ENCODE data around the gene PRPF6.

- TF ChIP-seq ZNF70 (CRISPR knock-in tag; IDR thresholded peaks at IDR 0.05) (no peak), RARB (CRISPR knock-in tag; IDR thresholded peaks at IDR 0.05) (no peak), GLIS3 (CRISPR knock-in tag; IDR thresholded peaks at IDR 0.05) (no peak), PATZ1 (CRISPR knock-in tag; IDR thresholded peaks at IDR 0.05; ENCODE audit: borderline replicate concordance) (no peak)
- TF ChIP-seq, protein P1, sequence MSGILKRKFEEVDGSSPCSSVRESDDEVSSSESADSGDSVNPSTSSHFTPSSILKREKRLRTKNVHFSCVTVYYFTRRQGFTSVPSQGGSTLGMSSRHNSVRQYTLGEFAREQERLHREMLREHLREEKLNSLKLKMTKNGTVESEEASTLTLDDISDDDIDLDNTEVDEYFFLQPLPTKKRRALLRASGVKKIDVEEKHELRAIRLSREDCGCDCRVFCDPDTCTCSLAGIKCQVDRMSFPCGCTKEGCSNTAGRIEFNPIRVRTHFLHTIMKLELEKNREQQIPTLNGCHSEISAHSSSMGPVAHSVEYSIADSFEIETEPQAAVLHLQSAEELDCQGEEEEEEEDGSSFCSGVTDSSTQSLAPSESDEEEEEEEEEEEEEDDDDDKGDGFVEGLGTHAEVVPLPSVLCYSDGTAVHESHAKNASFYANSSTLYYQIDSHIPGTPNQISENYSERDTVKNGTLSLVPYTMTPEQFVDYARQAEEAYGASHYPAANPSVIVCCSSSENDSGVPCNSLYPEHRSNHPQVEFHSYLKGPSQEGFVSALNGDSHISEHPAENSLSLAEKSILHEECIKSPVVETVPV (CRISPR knock-in tag; IDR thresholded peaks at IDR 0.05) = no peak
- TF ChIP-seq, protein P2, sequence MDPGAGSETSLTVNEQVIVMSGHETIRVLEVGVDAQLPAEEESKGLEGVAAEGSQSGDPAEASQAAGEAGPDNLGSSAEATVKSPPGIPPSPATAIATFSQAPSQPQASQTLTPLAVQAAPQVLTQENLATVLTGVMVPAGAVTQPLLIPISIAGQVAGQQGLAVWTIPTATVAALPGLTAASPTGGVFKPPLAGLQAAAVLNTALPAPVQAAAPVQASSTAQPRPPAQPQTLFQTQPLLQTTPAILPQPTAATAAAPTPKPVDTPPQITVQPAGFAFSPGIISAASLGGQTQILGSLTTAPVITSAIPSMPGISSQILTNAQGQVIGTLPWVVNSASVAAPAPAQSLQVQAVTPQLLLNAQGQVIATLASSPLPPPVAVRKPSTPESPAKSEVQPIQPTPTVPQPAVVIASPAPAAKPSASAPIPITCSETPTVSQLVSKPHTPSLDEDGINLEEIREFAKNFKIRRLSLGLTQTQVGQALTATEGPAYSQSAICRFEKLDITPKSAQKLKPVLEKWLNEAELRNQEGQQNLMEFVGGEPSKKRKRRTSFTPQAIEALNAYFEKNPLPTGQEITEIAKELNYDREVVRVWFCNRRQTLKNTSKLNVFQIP (CRISPR knock-in tag; IDR thresholded peaks at IDR 0.05; ENCODE audit: borderline replicate concordance, low read depth) = no peak
Measured at GRCh38 chr20:64036346-64037198, 55.6 kb downstream of the PRPF6 start.

Data from SK-N-SH treated with all-trans-retinoic acid at 6 μM for 48 hours (cell line).